Measurements from ENCODE around the gene CTSZ. TPM values are rescaled to one million over a fixed set of nuclear protein-coding genes. Genes with fewer than 3 reads are reported as not detected.

The CTSZ gene
- polyA plus RNA-seq, 1 donor, result 89.9 TPM

DNA sequence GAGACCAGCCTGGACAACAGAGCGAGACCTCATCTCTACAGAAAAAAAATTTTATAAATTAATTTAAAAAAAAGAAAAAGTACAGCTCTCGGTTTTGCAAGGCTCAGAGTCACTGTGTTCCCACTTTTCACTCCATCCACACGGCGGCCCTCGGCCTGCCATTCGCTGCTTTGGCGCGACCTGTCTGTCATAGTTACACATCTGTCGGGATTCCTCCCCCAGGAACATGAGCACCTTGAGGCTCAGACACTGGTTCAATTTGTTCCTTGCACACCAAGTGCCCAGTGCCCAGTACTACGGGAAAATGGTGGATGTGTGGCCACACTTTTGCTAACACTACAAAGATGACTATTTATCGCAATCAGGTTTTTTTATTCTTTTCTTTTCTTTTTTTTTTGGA lies 8.4 kb downstream of the CTSZ start:
- no peaks in the 10 kb centered on the region for H3K9me3 ChIP-seq (ENCODE audit: control insufficient read depth, low read depth, low read length)
- WGBS (ENCODE audit: insufficient coverage, low lambda C conversion rate), result 100% methylated on average over 2 of the region's 11 CpGs
- no peak for DNase-seq
- H3K27ac ChIP-seq (ENCODE audit: low read length), result no peak overlapping the region
- no peaks in the 10 kb centered on the region for H3K4me1 ChIP-seq (ENCODE audit: control insufficient read depth, insufficient read depth, low read length)
- no peak overlapping the region for H3K4me3 ChIP-seq (ENCODE audit: low read length)
- H3K27me3 ChIP-seq (ENCODE audit: control insufficient read depth, insufficient read depth, low read length), result no peaks in the 10 kb centered on the region
- H3K36me3 ChIP-seq (ENCODE audit: control insufficient read depth, insufficient read depth, low read length), result peaks cover 67% of the 10 kb centered on the region

DNA sequence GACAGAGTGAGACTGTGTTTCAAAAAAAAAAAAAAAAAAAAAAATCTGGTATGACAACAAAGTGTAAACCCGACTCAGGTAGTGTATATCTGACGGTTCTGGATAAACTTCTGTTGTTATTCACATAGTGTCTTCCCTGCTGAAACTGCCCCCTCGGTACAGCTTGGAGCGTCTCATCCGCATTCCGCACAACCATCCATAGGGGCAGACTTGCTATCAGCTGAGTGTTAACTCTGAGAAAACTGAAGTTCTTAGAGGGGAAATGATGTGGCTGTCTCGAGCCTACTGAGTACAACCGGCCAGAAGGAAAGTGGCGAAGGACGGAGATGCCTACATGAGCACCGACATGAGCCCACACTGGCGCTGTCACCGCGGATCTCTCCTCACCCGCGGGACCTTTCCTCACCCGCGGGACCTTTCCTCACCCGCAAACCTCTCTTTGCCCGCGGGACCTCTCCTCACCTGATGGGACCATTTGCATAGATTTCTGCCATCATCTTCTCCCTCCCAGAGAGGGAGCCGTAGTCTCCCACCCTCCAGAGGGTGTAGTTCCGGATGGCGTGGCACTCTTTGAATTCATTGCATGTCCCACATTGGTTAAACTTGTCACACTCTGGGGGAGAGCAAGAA lies 9.8 kb downstream of the CTSZ start:
- Histone ChIP-seq H3K27ac (ENCODE audit: low read length) (no peak overlapping the region), H3K27me3 (ENCODE audit: control insufficient read depth, insufficient read depth, low read length) (no peaks in the 10 kb centered on the region), H3K4me3 (ENCODE audit: low read length) (no peak overlapping the region), H3K36me3 (ENCODE audit: control insufficient read depth, insufficient read depth, low read length) (peaks cover 81% of the 10 kb centered on the region), H3K9me3 (ENCODE audit: control insufficient read depth, low read depth, low read length) (no peaks in the 10 kb centered on the region), H3K4me1 (ENCODE audit: control insufficient read depth, insufficient read depth, low read length) (no peaks in the 10 kb centered on the region)
- no CpG with 5 or more reads among the region's 24 CpGs for WGBS (ENCODE audit: insufficient coverage, low lambda C conversion rate)
- no peak for DNase-seq

DNA sequence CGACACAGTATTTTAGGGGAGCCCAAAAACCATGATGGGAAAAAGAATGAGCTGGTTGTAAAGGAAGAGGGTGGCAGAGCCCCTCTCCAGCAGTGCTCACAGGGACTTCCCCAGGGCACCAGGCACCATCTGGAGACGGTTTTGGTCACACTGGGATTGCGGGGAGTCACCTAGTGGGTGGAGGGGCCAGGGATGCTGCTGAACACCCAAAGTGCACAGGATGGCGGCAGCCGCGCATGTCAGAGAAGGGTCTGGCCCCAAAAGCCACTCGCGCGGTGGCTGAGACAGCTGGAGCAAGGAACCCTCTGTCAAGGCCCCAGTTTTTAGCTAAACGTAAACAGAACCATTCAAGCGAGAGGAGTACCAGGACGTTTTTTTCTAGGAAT lies 10.8 kb downstream of the CTSZ start:
- no CpG with 5 or more reads among the region's 12 CpGs for whole genome bisulfite sequencing (ENCODE audit: insufficient coverage, low lambda C conversion rate)
- H3K4me1 ChIP-seq (ENCODE audit: control insufficient read depth, insufficient read depth, low read length), result no peaks in the 10 kb centered on the region
- no peaks in the 10 kb centered on the region for H3K9me3 ChIP-seq (ENCODE audit: control insufficient read depth, low read depth, low read length)
- H3K4me3 ChIP-seq (ENCODE audit: low read length), result no peak overlapping the region
- no peaks in the 10 kb centered on the region for H3K27me3 ChIP-seq (ENCODE audit: control insufficient read depth, insufficient read depth, low read length)
- H3K27ac ChIP-seq (ENCODE audit: low read length), result no peak overlapping the region
- peaks cover 83% of the 10 kb centered on the region for H3K36me3 ChIP-seq (ENCODE audit: control insufficient read depth, insufficient read depth, low read length)
- DNase-seq, result no peak

DNA sequence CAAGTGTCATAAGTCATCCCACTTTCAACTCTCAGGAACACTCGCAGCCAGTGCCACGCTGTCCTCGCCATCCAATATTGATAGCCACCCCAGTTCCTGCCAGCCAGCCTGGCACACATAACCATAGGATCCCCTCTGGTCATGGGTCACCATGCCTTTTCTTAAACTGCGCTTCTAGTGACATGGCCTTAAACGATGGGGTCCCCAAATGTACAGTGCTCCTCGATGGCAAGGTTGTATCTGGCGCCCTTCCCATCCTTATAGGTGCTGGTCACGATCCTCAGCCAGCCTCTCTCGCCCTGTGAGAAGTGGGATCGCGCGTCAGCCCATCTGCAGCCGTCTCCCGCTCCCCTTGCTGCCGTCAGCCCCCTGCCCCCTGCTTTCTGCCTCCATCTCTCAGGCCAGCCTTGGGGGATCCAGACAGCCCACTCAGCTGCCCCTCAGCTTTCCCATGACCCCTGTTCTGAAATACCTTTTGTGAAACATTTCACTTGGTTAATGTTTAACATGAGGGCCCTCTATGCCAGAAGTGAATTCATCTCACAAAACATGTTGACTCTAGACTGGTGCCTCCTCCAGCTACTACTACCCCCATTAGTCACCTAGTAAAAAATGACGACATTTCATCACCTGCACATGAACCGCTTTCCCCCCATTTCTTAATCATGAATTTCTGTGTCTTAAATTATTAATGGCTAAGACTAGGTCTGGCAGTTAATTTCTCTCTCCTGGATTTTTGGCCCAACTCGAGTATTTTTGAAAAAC lies 11.4 kb downstream of the CTSZ start:
- no peaks in the 10 kb centered on the region for H3K27me3 ChIP-seq (ENCODE audit: control insufficient read depth, insufficient read depth, low read length)
- peaks cover 85% of the 10 kb centered on the region for H3K36me3 ChIP-seq (ENCODE audit: control insufficient read depth, insufficient read depth, low read length)
- no CpG with 5 or more reads among the region's 18 CpGs for WGBS (ENCODE audit: insufficient coverage, low lambda C conversion rate)
- no peaks in the 10 kb centered on the region for H3K9me3 ChIP-seq (ENCODE audit: control insufficient read depth, low read depth, low read length)
- H3K4me1 ChIP-seq (ENCODE audit: control insufficient read depth, insufficient read depth, low read length), result no peaks in the 10 kb centered on the region
- no peak overlapping the region for H3K4me3 ChIP-seq (ENCODE audit: low read length)
- no peak for DNase-seq
- H3K27ac ChIP-seq (ENCODE audit: low read length), result no peak overlapping the region

DNA sequence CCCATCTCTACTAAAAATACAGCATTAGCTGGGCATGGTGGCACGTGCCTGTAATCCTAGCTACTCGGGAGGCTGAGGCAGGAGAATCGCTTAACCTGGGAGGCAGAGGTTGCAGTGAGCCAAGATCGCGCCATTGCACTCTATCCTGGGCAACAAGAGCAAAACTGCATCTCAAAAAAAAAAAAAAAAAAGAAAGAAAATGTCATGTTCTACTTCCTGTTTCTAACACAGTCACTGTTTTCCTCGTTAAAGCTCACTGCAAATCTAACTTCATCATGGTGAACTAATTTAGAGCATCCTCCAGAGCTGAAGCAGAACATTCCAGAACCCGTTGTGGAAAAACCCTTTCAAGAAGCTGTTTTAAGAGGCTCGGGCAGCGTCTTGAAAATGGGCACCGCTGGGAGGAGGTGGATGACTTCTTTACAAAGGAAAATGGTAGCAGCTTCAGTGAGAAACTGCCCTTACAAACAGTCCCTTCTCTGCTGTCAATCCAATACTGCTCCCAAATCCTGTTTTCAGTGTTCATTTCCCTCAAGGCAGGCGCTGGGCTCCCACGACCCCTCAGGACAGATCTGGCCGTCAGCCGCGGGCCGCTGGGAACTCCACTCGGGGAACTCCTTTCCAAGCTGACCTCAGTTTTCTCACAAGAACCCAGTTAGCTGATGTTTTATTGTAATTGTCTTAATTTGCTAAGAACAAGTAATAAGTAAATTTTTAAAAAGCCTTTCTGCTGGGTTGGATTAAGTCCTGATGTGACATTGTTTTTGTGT lies 12.5 kb downstream of the CTSZ start:
- Histone ChIP-seq H3K36me3 (ENCODE audit: control insufficient read depth, insufficient read depth, low read length) (peaks cover 91% of the 10 kb centered on the region), H3K4me3 (ENCODE audit: low read length) (no peak overlapping the region), H3K4me1 (ENCODE audit: control insufficient read depth, insufficient read depth, low read length) (no peaks in the 10 kb centered on the region), H3K27ac (ENCODE audit: low read length) (no peak overlapping the region), H3K9me3 (ENCODE audit: control insufficient read depth, low read depth, low read length) (no peaks in the 10 kb centered on the region), H3K27me3 (ENCODE audit: control insufficient read depth, insufficient read depth, low read length) (no peaks in the 10 kb centered on the region)
- 100% methylated on average over 1 of the region's 17 CpGs for WGBS (ENCODE audit: insufficient coverage, low lambda C conversion rate)
- DNase-seq, result no peak

DNA sequence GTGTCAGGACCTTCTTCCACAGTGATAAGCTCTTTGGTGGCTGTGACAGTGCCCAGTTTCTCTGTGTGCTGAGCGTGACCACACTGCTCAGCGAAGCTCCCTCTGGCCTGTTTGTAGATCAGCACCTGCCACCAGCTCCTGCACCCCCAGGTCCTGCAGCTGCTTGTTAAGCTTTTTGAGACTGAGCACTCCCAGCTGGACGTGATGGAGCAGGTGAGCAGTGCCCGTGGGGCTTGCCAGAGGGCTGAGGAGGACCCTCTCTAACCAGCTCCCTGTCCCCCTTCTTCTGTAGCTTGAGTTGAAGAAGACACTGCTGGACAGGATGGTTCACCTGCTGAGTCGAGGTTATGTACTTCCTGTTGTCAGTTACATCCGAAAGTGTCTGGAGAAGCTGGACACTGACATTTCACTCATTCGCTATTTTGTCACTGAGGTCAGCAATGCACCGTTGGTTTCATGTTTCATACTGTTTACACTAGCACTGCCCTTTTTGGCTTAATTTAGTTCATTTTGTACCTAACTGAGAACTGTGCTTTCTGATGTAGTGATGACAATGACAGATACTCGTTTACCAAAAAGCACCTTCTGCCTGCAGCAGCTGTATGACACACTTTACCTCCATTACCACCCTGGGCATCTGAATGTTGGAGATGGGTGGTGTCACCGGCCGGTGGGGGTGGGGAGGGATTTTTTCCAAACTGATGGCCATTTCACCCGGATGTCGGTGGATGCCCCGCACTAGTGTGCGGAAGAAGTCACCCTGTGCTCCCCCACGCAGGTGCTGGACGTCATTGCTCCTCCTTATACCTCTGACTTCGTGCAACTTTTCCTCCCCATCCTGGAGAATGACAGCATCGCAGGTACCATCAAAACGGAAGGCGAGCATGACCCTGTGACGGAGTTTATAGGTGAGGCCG lies 13.5 kb downstream of the CTSZ start:
- DNase-seq, result no peak
- H3K27me3 ChIP-seq (ENCODE audit: control insufficient read depth, insufficient read depth, low read length), result no peaks in the 10 kb centered on the region
- no peaks in the 10 kb centered on the region for H3K9me3 ChIP-seq (ENCODE audit: control insufficient read depth, low read depth, low read length)
- H3K27ac ChIP-seq (ENCODE audit: low read length), result no peak overlapping the region
- no peaks in the 10 kb centered on the region for H3K4me1 ChIP-seq (ENCODE audit: control insufficient read depth, insufficient read depth, low read length)
- WGBS (ENCODE audit: insufficient coverage, low lambda C conversion rate), result no CpG with 5 or more reads among the region's 23 CpGs
- peaks cover 92% of the 10 kb centered on the region for H3K36me3 ChIP-seq (ENCODE audit: control insufficient read depth, insufficient read depth, low read length)
- H3K4me3 ChIP-seq (ENCODE audit: low read length), result no peak overlapping the region

DNA sequence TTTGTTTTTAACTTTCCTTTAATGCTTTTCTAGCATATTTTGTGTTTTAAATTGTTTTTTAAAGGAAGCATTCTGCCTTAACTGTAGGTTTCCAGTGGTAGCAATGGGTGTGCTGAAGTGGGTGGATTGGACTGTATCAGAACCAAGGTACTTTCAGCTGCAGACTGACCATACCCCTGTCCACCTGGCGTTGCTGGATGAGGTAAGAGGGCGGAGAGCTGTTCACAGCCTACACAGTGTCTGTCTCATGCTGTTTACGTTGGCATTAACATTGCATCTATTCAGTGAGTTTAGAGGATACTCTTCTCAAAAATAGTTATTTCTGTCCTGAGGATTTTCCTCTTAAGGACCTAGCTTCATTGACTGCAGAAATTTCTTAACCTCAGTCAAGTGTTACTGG lies 14.1 kb downstream of the CTSZ start:
- Histone ChIP-seq H3K27me3 (ENCODE audit: control insufficient read depth, insufficient read depth, low read length) (no peaks in the 10 kb centered on the region), H3K4me1 (ENCODE audit: control insufficient read depth, insufficient read depth, low read length) (no peaks in the 10 kb centered on the region), H3K4me3 (ENCODE audit: low read length) (no peak overlapping the region), H3K27ac (ENCODE audit: low read length) (no peak overlapping the region), H3K9me3 (ENCODE audit: control insufficient read depth, low read depth, low read length) (no peaks in the 10 kb centered on the region), H3K36me3 (ENCODE audit: control insufficient read depth, insufficient read depth, low read length) (peaks cover 94% of the 10 kb centered on the region)
- no CpG with 5 or more reads among the region's 3 CpGs for WGBS (ENCODE audit: insufficient coverage, low lambda C conversion rate)
- DNase-seq, result no peak

DNA sequence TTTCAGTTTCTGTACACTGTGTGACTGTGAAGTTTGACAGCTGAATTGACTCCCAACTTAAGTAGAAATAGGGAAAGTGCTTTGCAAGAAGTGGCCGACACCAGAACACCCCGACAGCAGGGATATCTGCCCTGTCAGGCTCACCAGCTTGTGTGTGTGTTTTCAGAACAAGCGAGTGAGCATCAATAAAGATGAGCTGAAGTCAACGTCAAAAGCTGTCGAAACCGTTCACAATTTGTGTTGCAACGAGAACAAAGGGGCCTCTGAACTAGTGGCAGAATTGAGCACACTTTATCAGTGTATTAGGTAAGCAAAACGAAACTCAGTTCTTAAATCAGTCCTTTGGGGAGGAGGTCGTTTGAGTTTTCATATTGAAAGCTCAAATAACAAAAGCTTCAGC lies 15.3 kb downstream of the CTSZ start:
- no peak for DNase-seq
- no peaks in the 10 kb centered on the region for H3K27me3 ChIP-seq (ENCODE audit: control insufficient read depth, insufficient read depth, low read length)
- WGBS (ENCODE audit: insufficient coverage, low lambda C conversion rate), result 57% methylated on average over 2 of the region's 9 CpGs
- H3K36me3 ChIP-seq (ENCODE audit: control insufficient read depth, insufficient read depth, low read length), result peaks cover 95% of the 10 kb centered on the region
- no peak overlapping the region for H3K4me3 ChIP-seq (ENCODE audit: low read length)
- no peaks in the 10 kb centered on the region for H3K4me1 ChIP-seq (ENCODE audit: control insufficient read depth, insufficient read depth, low read length)
- H3K27ac ChIP-seq (ENCODE audit: low read length), result no peak overlapping the region
- no peaks in the 10 kb centered on the region for H3K9me3 ChIP-seq (ENCODE audit: control insufficient read depth, low read depth, low read length)

DNA sequence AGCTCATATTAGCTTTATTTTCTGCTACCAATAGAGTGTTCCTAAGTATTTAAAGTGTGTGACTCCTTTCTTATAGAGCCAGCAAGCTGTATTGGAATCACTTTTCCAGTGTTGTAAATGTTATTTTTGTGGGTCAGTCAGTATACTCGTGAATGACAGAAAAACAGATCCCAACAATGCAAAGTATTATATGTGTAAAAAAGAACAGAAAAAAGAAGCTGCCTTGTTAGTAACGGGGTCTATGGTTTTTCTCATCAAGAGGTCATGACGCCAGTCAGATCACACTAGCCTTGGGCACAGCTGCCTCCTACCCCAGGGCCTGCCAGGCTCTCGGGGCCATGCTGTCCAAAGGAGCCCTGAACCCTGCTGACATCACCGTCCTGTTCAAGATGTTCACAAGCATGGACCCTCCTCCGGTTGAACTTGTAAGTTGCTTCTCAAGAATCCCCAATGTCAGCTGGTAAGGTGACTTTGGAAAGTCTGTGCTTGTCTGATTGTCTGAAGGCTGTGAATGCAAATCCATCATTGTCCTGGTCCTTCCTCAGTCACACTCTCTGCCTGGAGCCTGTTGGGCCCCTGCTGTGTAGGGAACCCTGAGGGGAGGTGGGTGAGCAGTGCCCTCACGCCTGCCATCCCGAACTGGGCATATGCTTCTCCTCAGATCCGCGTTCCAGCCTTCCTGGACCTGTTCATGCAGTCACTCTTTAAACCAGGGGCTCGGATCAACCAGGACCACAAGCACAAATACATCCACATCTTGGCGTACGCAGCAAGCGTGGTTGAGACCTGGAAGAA lies 16.2 kb downstream of the CTSZ start:
- peaks cover 94% of the 10 kb centered on the region for H3K36me3 ChIP-seq (ENCODE audit: control insufficient read depth, insufficient read depth, low read length)

More for the DNA sequence above, 16.2 kb downstream of the CTSZ start:
- H3K27ac ChIP-seq (ENCODE audit: low read length), result no peak overlapping the region
- H3K4me3 ChIP-seq (ENCODE audit: low read length), result no peak overlapping the region
- DNase-seq, result no peak
- WGBS (ENCODE audit: insufficient coverage, low lambda C conversion rate), result no CpG with 5 or more reads among the region's 14 CpGs
- no peaks in the 10 kb centered on the region for H3K27me3 ChIP-seq (ENCODE audit: control insufficient read depth, insufficient read depth, low read length)
- no peaks in the 10 kb centered on the region for H3K9me3 ChIP-seq (ENCODE audit: control insufficient read depth, low read depth, low read length)
- H3K4me1 ChIP-seq (ENCODE audit: control insufficient read depth, insufficient read depth, low read length), result no peaks in the 10 kb centered on the region
